CD14-positive monocyte (primary cell): ENCODE data around the gene OR4X1. TPM values are rescaled to one million over a fixed set of nuclear protein-coding genes. Genes with fewer than 3 reads are reported as not detected.
"Not testable (repeated sequence)": the region's sequence is repeated elsewhere in the genome, so short reads cannot be mapped to it uniquely, and the experiment has no call there.

ENCODE experiments used
- DNase-seq, 3 donors: peaks; one replicate each; pipeline ENCODE4 v3.0.0-alpha.2; 2011 to 2022
- H2AFZ ChIP-seq: 2 replicates; pipeline ENCODE4 v1.6.0; 2012; ENCODE audit warnings: mild to moderate bottlenecking, low read depth, low read length, inconsistent platforms; ENCODE audit not compliant: insufficient read depth, poor library complexity, severe bottlenecking
- H3K27ac ChIP-seq, 2 donors: 1 replicate in 1 of 2; 2 replicates in 1 of 2; pipeline ENCODE4 v1.5.1; 2012 to 2013; ENCODE audit warnings: low read length in 2 of 2, control low read depth in 1 of 2, inconsistent platforms in 1 of 2, low read depth in 1 of 2, mild to moderate bottlenecking in 1 of 2
- H3K27me3 ChIP-seq, 2 donors: one replicate each; pipeline versions ENCODE4 v1.6.0 to v1.6.1; 2011 to 2013; ENCODE audit warnings: low read length in 2 of 2; ENCODE audit not compliant: control insufficient read depth in 2 of 2, insufficient read depth in 2 of 2
- H3K36me3 ChIP-seq, 2 donors: replicated peaks in 1 of 2; 1 replicate in 1 of 2; 2 replicates in 1 of 2; pipeline versions ENCODE4 v1.5.1 to v1.6.1; 2012 to 2013; ENCODE audit warnings: low read length in 2 of 2, control low read depth in 1 of 2, inconsistent platforms in 1 of 2, mild to moderate bottlenecking in 1 of 2; ENCODE audit not compliant: insufficient read depth in 2 of 2, control insufficient read depth in 1 of 2
- H3K4me1 ChIP-seq, 2 donors: 1 replicate in 1 of 2; 2 replicates in 1 of 2; pipeline versions ENCODE4 v1.5.1 to v1.6.1; 2012 to 2013; ENCODE audit warnings: low read length in 2 of 2, control low read depth in 1 of 2, inconsistent platforms in 1 of 2, mild to moderate bottlenecking in 1 of 2, moderate library complexity in 1 of 2; ENCODE audit not compliant: insufficient read depth in 2 of 2, control insufficient read depth in 1 of 2
- H3K4me2 ChIP-seq: replicated peaks from 2 replicates; pipeline ENCODE3; 2012; ENCODE audit warnings: low read length, moderate library complexity, mild to moderate bottlenecking; ENCODE audit not compliant: poor library complexity, severe bottlenecking; ENCODE audit errors: extremely low read depth
- H3K4me3 ChIP-seq, 3 experiments: fragments of 200-600 bp in 1 of 3; sonication (generic) in 1 of 3; replicated peaks in 1 of 3; 1 replicate in 2 of 3; 2 replicates in 1 of 3; pipeline ENCODE4 v1.5.1; 2011 to 2013; ENCODE audit warnings: low read length in 3 of 3, mild to moderate bottlenecking in 3 of 3, control low read depth in 2 of 3, low read depth in 2 of 3, inconsistent platforms in 1 of 3, moderate library complexity in 1 of 3
- H3K79me2 ChIP-seq: 2 replicates; pipeline ENCODE4 v1.6.0; 2012; ENCODE audit warnings: mild to moderate bottlenecking, control low read depth, inconsistent platforms, low read length, moderate library complexity; ENCODE audit not compliant: insufficient read depth
- H3K9ac ChIP-seq: 2 replicates; pipeline ENCODE4 v1.6.0; 2017; ENCODE audit warnings: low read length, mild to moderate bottlenecking; ENCODE audit not compliant: insufficient read depth, poor library complexity, severe bottlenecking
- H3K9me3 ChIP-seq, 2 donors: replicated peaks in 1 of 2; 1 replicate in 1 of 2; 2 replicates in 1 of 2; pipeline versions ENCODE4 v1.5.1 to v1.6.1; 2012 to 2013; ENCODE audit warnings: low read length in 2 of 2, control low read depth in 1 of 2; ENCODE audit not compliant: control insufficient read depth in 1 of 2, insufficient read depth in 1 of 2
- H4K20me1 ChIP-seq: 2 replicates; pipeline ENCODE4 v1.6.0; 2012; ENCODE audit warnings: mild to moderate bottlenecking, low read length, control low read depth, moderate library complexity; ENCODE audit not compliant: insufficient read depth
- H3K27ac Mint-ChIP-seq, 7 donors: one replicate each; pipeline ENCODE4 v1.8.0; 2020; ENCODE audit warnings: mild to moderate bottlenecking in 7 of 7, mixed read lengths in 7 of 7, moderate library complexity in 6 of 7, inconsistent platforms in 2 of 7
- H3K27me3 Mint-ChIP-seq, 3 donors: one replicate each; pipeline ENCODE4 v1.8.0; 2021 to 2022; ENCODE audit warnings: low read depth in 3 of 3, mild to moderate bottlenecking in 3 of 3, mixed read lengths in 3 of 3, moderate library complexity in 3 of 3, inconsistent platforms in 1 of 3
- H3K36me3 Mint-ChIP-seq, 2 donors: one replicate each; pipeline ENCODE4 v1.8.0; 2020; ENCODE audit warnings: mixed read lengths in 2 of 2, inconsistent platforms in 1 of 2, mild to moderate bottlenecking in 1 of 2
- H3K4me1 Mint-ChIP-seq: one replicate; pipeline ENCODE4 v1.8.0; 2020; ENCODE audit warnings: mild to moderate bottlenecking, mixed read lengths
- H3K4me3 Mint-ChIP-seq, 2 donors: one replicate each; pipeline ENCODE4 v1.8.0; 2020; ENCODE audit warnings: mild to moderate bottlenecking in 2 of 2, mixed read lengths in 2 of 2, moderate library complexity in 1 of 2
- H3K9me3 Mint-ChIP-seq, 7 donors: one replicate each; pipeline ENCODE4 v1.8.0; 2020 to 2022; ENCODE audit warnings: mixed read lengths in 7 of 7, mild to moderate bottlenecking in 6 of 7, moderate library complexity in 6 of 7, inconsistent platforms in 2 of 7
- WGBS: methylation state at CpG from one replicate; pipeline ENCODE4 v1.1.5; 2013; ENCODE audit warnings: missing lambda C conversion rate; ENCODE audit not compliant: insufficient coverage; 5-methylcytosine and 5-hydroxymethylcytosine counted together
- intact Hi-C, 2 donors: fragments of 100-400 bp; cut with micrococcal nuclease; formaldehyde crosslinking; loops; one replicate each; pipeline versions ENCODE4 v1.15.0 to v1.15.1; 2023
- polyA plus RNA-seq, 3 donors: library from polyadenylated mRNA; depleted of rRNA in 1 of 3; unstranded in 2 of 3; stranded (reverse) in 1 of 3; fragments of 300-500 nt in 2 of 3; fragments of >200 nt in 1 of 3; fragmentation: Illumina TruSeq in 2 of 3; gene quantifications; 1 replicate in 2 of 3; 2 replicates in 1 of 3; pipeline ENCODE4 v1.2.3, GENCODE V29; 2012 to 2021
- TF ChIP-seq, protein P1 (sequence below): fragments of 200-600 bp; IDR thresholded peaks from one replicate; pipeline ENCODE4 v1.8.0; 2022; ENCODE audit warnings: antibody characterized with exemption, mild to moderate bottlenecking

Gene OR4X1
- polyA plus RNA-seq, 3 donors: not detected

DNA sequence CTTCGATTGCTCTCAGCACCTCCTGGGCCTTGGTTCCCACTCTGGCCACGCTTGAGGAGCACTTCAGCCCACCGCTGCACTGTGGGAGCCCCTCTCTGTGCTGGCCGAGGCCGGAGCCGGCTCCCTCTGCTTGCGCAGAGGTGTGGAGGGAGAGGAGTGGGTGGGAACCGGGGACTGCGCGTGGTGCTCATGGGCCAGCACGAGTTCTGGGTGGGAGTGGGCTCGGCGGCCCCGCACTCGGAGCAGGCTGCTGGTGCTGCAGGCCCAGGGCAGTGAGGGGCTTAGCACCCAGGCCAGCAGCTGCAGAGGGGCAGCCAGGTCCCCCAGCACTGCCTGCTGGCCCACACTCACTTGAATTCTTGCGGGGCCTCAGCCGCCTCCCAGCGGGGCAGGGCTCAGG lies 34.9 kb upstream of the OR4X1 start:
- Mint-ChIP-seq H3K4me1 (no peaks in the 10 kb centered on the region), H3K4me3 (no peak overlapping the region)
- H3K4me1 ChIP-seq: no peaks in the 10 kb centered on the region

DNA sequence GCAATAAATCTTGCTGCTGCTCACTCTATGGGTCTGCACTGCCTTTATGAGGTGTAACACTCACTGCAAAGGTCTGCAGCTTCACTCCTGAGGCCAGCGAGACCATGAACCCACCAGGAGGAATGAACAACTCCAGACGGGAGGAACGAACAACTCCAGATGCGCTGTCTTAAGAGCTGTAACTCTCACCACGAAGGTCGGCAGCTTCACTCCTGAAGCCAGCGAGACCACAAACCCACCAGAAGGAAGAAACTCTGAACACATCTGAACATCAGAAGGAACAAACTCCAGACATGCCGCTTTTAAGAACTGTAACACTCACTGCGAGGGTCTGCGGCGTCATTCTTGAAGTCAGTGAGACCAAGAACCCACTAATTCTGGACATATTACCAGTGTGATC lies 33.6 kb upstream of the OR4X1 start:
- H3K79me2 ChIP-seq, H3K27me3 ChIP-seq, intact Hi-C loops, H3K4me3 Mint-ChIP-seq, H4K20me1 ChIP-seq, H3K9ac ChIP-seq, H3K4me3 ChIP-seq, H3K4me1 ChIP-seq, H3K36me3 Mint-ChIP-seq, H3K27ac ChIP-seq, H3K36me3 ChIP-seq, H2AFZ ChIP-seq, H3K9me3 ChIP-seq, H3K4me1 Mint-ChIP-seq, H3K4me2 ChIP-seq, DNase-seq, H3K27me3 Mint-ChIP-seq: not testable (repeated sequence)
- peaks cover 5 to 21% (median 15%) of the 10 kb centered on the region in 7 donors for H3K9me3 Mint-ChIP-seq
- 89% methylated on average over 6 of the region's 11 CpGs for WGBS
- peak overlapping the region in 1 of 7 donors; percentile 2 for H3K27ac Mint-ChIP-seq

More for the DNA sequence above, 34.9 kb upstream of the OR4X1 start:
- TF ChIP-seq, protein P1, sequence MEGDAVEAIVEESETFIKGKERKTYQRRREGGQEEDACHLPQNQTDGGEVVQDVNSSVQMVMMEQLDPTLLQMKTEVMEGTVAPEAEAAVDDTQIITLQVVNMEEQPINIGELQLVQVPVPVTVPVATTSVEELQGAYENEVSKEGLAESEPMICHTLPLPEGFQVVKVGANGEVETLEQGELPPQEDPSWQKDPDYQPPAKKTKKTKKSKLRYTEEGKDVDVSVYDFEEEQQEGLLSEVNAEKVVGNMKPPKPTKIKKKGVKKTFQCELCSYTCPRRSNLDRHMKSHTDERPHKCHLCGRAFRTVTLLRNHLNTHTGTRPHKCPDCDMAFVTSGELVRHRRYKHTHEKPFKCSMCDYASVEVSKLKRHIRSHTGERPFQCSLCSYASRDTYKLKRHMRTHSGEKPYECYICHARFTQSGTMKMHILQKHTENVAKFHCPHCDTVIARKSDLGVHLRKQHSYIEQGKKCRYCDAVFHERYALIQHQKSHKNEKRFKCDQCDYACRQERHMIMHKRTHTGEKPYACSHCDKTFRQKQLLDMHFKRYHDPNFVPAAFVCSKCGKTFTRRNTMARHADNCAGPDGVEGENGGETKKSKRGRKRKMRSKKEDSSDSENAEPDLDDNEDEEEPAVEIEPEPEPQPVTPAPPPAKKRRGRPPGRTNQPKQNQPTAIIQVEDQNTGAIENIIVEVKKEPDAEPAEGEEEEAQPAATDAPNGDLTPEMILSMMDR: no peak
- 92% methylated on average over 15 of the region's 18 CpGs for WGBS
- Histone ChIP-seq H3K9ac (no peak overlapping the region), H3K4me2 (no peak overlapping the region), H3K4me3 (no peak overlapping the region), H3K9me3 (peaks cover 0 to 10% of the 10 kb centered on the region in 2 donors), H4K20me1 (no peaks in the 10 kb centered on the region), H2AFZ (no peak overlapping the region), H3K27ac (no peak overlapping the region), H3K27me3 (no peaks in the 10 kb centered on the region), H3K36me3 (no peaks in the 10 kb centered on the region), H3K79me2 (no peaks in the 10 kb centered on the region)
- Mint-ChIP-seq H3K27me3 (no peaks in the 10 kb centered on the region), H3K36me3 (no peaks in the 10 kb centered on the region), H3K9me3 (peaks cover 5 to 17% (median 14%) of the 10 kb centered on the region in 7 donors), H3K27ac (no peak overlapping the region)
- DNase-seq: no peak
- intact Hi-C loops: no loop called here
